IMR-90 (cell line): ENCODE data around the gene CCDC102B. TPM values are rescaled to one million over a fixed set of nuclear protein-coding genes. Genes with fewer than 3 reads are reported as not detected.

ENCODE experiments used
- ATAC-seq: fragments of 200-7000 bp; cut with Tn5 transposase; 2 replicates; pipeline ENCODE4 v1.9.1; 2020; ENCODE audit warnings: low read depth, mild to moderate bottlenecking, moderate library complexity
- BruUV-seq: library from RNA; stranded (reverse); fragments of 400-500 nt; replicated peaks from 2 replicates; lab custom pipeline; 2021; lab: Mats Ljungman, UMichigan
- CTCF ChIA-PET: fragments of 300-600 bp; formaldehyde crosslinking; extraction: SDS; loops from one replicate; lab custom pipeline; 2021; ENCODE audit warnings: antibody characterized with exemption; lab: Yijun Ruan, JAX
- POLR2A ChIA-PET: fragments of 300-600 bp; sonication (Branson Sonifier 250); formaldehyde crosslinking; loops from one replicate; lab custom pipeline; 2022; ENCODE audit warnings: antibody characterized with exemption; ENCODE audit not compliant: unreplicated experiment; lab: Charles Lee
- DNase-seq: peaks from one replicate; pipeline ENCODE4 v3.0.0; 2013
- H2AFZ ChIP-seq: replicated peaks from 2 replicates; pipeline ENCODE3; 2013; ENCODE audit warnings: low read length, mild to moderate bottlenecking; ENCODE audit not compliant: poor library complexity
- H2AK5ac ChIP-seq: 2 replicates; pipeline ENCODE4 v1.6.1; 2013; ENCODE audit warnings: low read depth, low read length, inconsistent platforms
- H2AK9ac ChIP-seq: replicated peaks from 2 replicates; pipeline ENCODE3; 2013; ENCODE audit warnings: mild to moderate bottlenecking, low read depth, low read length, moderate library complexity; ENCODE audit not compliant: poor library complexity
- H2BK120ac ChIP-seq: 2 replicates; pipeline ENCODE4 v1.6.1; 2013; ENCODE audit warnings: low read depth, low read length, inconsistent platforms
- H2BK15ac ChIP-seq: 3 replicates; pipeline ENCODE4 v1.6.1; 2013; ENCODE audit warnings: low read depth, low read length, inconsistent platforms
- H2BK20ac ChIP-seq: 2 replicates; pipeline ENCODE4 v1.6.1; 2013; ENCODE audit warnings: low read depth, mild to moderate bottlenecking, inconsistent platforms, low read length, moderate library complexity
- H2BK5ac ChIP-seq: 2 replicates; pipeline ENCODE4 v1.6.1; 2013; ENCODE audit warnings: mild to moderate bottlenecking, low read depth, low read length, inconsistent platforms; ENCODE audit not compliant: poor library complexity, severe bottlenecking
- H3K14ac ChIP-seq: replicated peaks from 2 replicates; pipeline ENCODE4 v1.6.1; 2013; ENCODE audit warnings: low read depth, low read length, inconsistent platforms
- H3K18ac ChIP-seq: 2 replicates; pipeline ENCODE4 v1.6.1; 2013; ENCODE audit warnings: low read depth, low read length, control low read depth
- H3K23ac ChIP-seq: 2 replicates; pipeline ENCODE4 v1.6.1; 2013; ENCODE audit warnings: low read depth, low read length, inconsistent platforms
- H3K27ac ChIP-seq: 2 replicates; pipeline ENCODE4 v1.5.1; 2013; ENCODE audit warnings: mild to moderate bottlenecking, control low read depth, low read length; ENCODE audit not compliant: insufficient read depth
- H3K27me3 ChIP-seq: 2 replicates; pipeline ENCODE4 v1.6.1; 2013; ENCODE audit warnings: low read length; ENCODE audit not compliant: control insufficient read depth, insufficient read depth
- H3K36me3 ChIP-seq: 2 replicates; pipeline ENCODE4 v1.6.1; 2013; ENCODE audit warnings: low read length, mixed read lengths; ENCODE audit not compliant: control insufficient read depth, insufficient read depth
- H3K4ac ChIP-seq: 2 replicates; pipeline ENCODE4 v1.6.1; 2013; ENCODE audit warnings: low read depth, low read length, inconsistent platforms
- H3K4me1 ChIP-seq: 2 replicates; pipeline ENCODE4 v1.6.1; 2013; ENCODE audit warnings: low read length, mixed read lengths; ENCODE audit not compliant: control insufficient read depth, insufficient read depth
- H3K4me2 ChIP-seq: 2 replicates; pipeline ENCODE4 v1.6.1; 2013; ENCODE audit warnings: low read depth, mild to moderate bottlenecking, control low read depth, low read length, moderate library complexity
- H3K4me3 ChIP-seq: 2 replicates; pipeline ENCODE4 v1.5.1; 2013; ENCODE audit warnings: low read depth, mild to moderate bottlenecking, control low read depth, low read length, moderate library complexity; ENCODE audit not compliant: insufficient read depth
- H3K56ac ChIP-seq: 2 replicates; pipeline ENCODE4 v1.6.1; 2013; ENCODE audit warnings: low read length, inconsistent platforms; ENCODE audit not compliant: insufficient read depth; ENCODE audit errors: extremely low read depth
- H3K79me1 ChIP-seq, 2 experiments: 2 replicates each; pipeline ENCODE4 v1.6.1; 2013; ENCODE audit warnings: low read length in 2 of 2, inconsistent platforms in 1 of 2, low read depth in 1 of 2
- H3K9ac ChIP-seq: 2 replicates; pipeline ENCODE4 v1.6.1; 2013; ENCODE audit warnings: low read depth, low read length, control low read depth
- H3K9me1 ChIP-seq: 2 replicates; pipeline ENCODE4 v1.6.1; 2013; ENCODE audit warnings: low read length, inconsistent platforms; ENCODE audit not compliant: insufficient read depth
- H3K9me3 ChIP-seq: 2 replicates; pipeline ENCODE4 v1.6.1; 2013; ENCODE audit warnings: low read length; ENCODE audit not compliant: control insufficient read depth, insufficient read depth
- H4K20me1 ChIP-seq: 2 replicates; pipeline ENCODE4 v1.6.1; 2013; ENCODE audit warnings: low read length, inconsistent platforms; ENCODE audit not compliant: insufficient read depth
- H4K5ac ChIP-seq: 2 replicates; pipeline ENCODE4 v1.6.1; 2013; ENCODE audit warnings: mild to moderate bottlenecking, low read depth, low read length, control low read depth
- H4K8ac ChIP-seq, 2 experiments: 2 replicates each; pipeline ENCODE4 v1.6.1; 2013; ENCODE audit warnings: low read depth in 2 of 2, low read length in 2 of 2, control low read depth in 1 of 2, inconsistent platforms in 1 of 2
- H4K91ac ChIP-seq: 2 replicates; pipeline ENCODE4 v1.6.1; 2013; ENCODE audit warnings: low read depth, low read length, inconsistent platforms; ENCODE audit not compliant: insufficient read depth
- CEBPB ChIP-seq: IDR thresholded peaks from 2 replicates; pipeline ENCODE4 v1.6.1; 2012; ENCODE audit warnings: low read depth, low read length, improper control_type of control experiment
- POLR2A ChIP-seq: IDR thresholded peaks from 2 replicates; pipeline ENCODE4 v1.6.1; 2012; ENCODE audit warnings: mild to moderate bottlenecking, low read depth, low read length
- WGBS, 2 experiments: methylation state at CpG; one replicate each; pipeline versions ENCODE4 v1.1.5 to v1.1.7; 2013; ENCODE audit warnings: missing lambda C conversion rate in 2 of 2; ENCODE audit not compliant: insufficient read length in 1 of 2; ENCODE audit errors: extremely low coverage in 2 of 2; 5-methylcytosine and 5-hydroxymethylcytosine counted together
- dilution Hi-C: fragments of 300-500 bp; cut with HindIII; formaldehyde crosslinking; loops from one replicate; pipeline ENCODE4 v1.14.3; 2018; ENCODE audit warnings: low sequenced_read_pairs; ENCODE audit not compliant: unreplicated experiment
- in situ Hi-C: fragments of 300-500 bp; cut with MboI; formaldehyde crosslinking; loops from 3 replicates; pipeline ENCODE4 v1.14.3; 2019; ENCODE audit warnings: low sequenced_read_pairs, inconsistent platforms, mixed read lengths
- intact Hi-C: fragments of 100-400 bp; cut with micrococcal nuclease; formaldehyde crosslinking; loops from 2 replicates; pipeline ENCODE4 v1.10.0; 2022
- polyA plus RNA-seq, 3 experiments: library from polyadenylated mRNA; depleted of rRNA; stranded (reverse); fragments of >200 nt; gene quantifications; 2 replicates each; pipeline ENCODE4 v1.2.3, GENCODE V29; 2012; ENCODE audit warnings: low replicate concordance in 1 of 3
- total RNA-seq: library from RNA; depleted of rRNA; stranded (reverse); fragments of >200 nt; gene quantifications from 2 replicates; pipeline ENCODE4 v1.2.3, GENCODE V29; 2012

Gene CCDC102B
- total and polyA plus RNA-seq, 2 of the 4 experiments (the other 2 are of a cell fraction) = 0.54 to 1.4 TPM

- no peak overlapping the region for H3K9ac ChIP-seq
- no peak for TF ChIP-seq CEBPB
- no peak for TF ChIP-seq POLR2A
- peak overlapping the region; percentile 78 for H3K23ac ChIP-seq
- peak overlapping the region; percentile 90 for H4K91ac ChIP-seq
- H3K79me1 ChIP-seq = 0 out of 4 replicates have a peak, but pooled peaks cover 0 to 3% of the 10 kb centered on the region in 2 experiments
- H2AK9ac ChIP-seq = no peak overlapping the region
- H3K56ac ChIP-seq = no peak overlapping the region; the same call in 1 of the 2 replicates
- dilution Hi-C loops = no loop called here
- no peaks in the 10 kb centered on the region for H4K20me1 ChIP-seq
- no CpG with 5 or more reads among the region's 4 CpGs for WGBS, 2 experiments
- H2BK120ac ChIP-seq = peak overlapping the region; percentile 97
- H4K5ac ChIP-seq = peak overlapping the region; percentile 19
- no peaks in the 10 kb centered on the region for H3K27me3 ChIP-seq
- H3K14ac ChIP-seq = peak overlapping the region; percentile 81
- no peak overlapping the region for H2AFZ ChIP-seq
- peak overlapping the region; percentile 93 for H2AK5ac ChIP-seq
- peak overlapping the region; percentile 66 for H2BK15ac ChIP-seq
- peak overlapping the region; percentile 97 for H3K18ac ChIP-seq
- BruUV-seq = no TSS peak
- intact Hi-C loops = loop anchor here (5.0 to 10.0 kb wide), 4 partner anchors 102 to 945 kb away; no protein-coding TSS in a partner anchor
- H2BK20ac ChIP-seq = peak overlapping the region; percentile 92
- H3K4me3 ChIP-seq = no peak overlapping the region
- peak overlapping the region; percentile 41 to 74; a peak in 3 of 4 replicates for H4K8ac ChIP-seq
- CTCF ChIA-PET = no interaction called here
- peaks cover 9% of the 10 kb centered on the region for H3K4me1 ChIP-seq
- in situ Hi-C loops = loop anchor here (10.0 kb wide), 2 partner anchors 1255 to 1605 kb away; no protein-coding TSS in a partner anchor
- H3K4me2 ChIP-seq = no peak overlapping the region
- DNase-seq (no peak), ATAC-seq (no peak)
- POLR2A ChIA-PET = no interaction called here
- H3K4ac ChIP-seq = peak overlapping the region; percentile 92
- H3K9me1 ChIP-seq = peaks cover 10% of the 10 kb centered on the region
- no peaks in the 10 kb centered on the region for H3K36me3 ChIP-seq
- peak overlapping the region; percentile 50 for H3K27ac ChIP-seq
- H2BK5ac ChIP-seq = peak overlapping the region; percentile 15
- no peaks in the 10 kb centered on the region for H3K9me3 ChIP-seq
Measured at GRCh38 chr18:68839701-68840100, 41.8 kb downstream of the CCDC102B start.
